Mesenchymal stem cell (in vitro differentiated cells and primary cell): ENCODE data around the gene CADPS.

Source experiments
- DNase-seq: peaks from one replicate; pipeline ENCODE4 v3.0.0-alpha.2; 2013
- H2AFZ ChIP-seq: one replicate; pipeline ENCODE4 v1.6.1; 2013; ENCODE audit warnings: low read depth, mild to moderate bottlenecking, control low read depth, inconsistent platforms, low read length, moderate library complexity
- H2AK5ac ChIP-seq: 2 replicates; pipeline ENCODE4 v1.6.1; 2013; ENCODE audit warnings: low read length, moderate library complexity, mild to moderate bottlenecking, inconsistent platforms; ENCODE audit not compliant: severe bottlenecking
- H2BK120ac ChIP-seq: one replicate; pipeline ENCODE4 v1.6.1; 2013; ENCODE audit warnings: low read depth, mild to moderate bottlenecking, inconsistent platforms, low read length, moderate library complexity
- H2BK12ac ChIP-seq, 2 experiments: one replicate each; pipeline ENCODE4 v1.6.1; 2013; ENCODE audit warnings: inconsistent platforms in 2 of 2, low read length in 2 of 2, mild to moderate bottlenecking in 2 of 2, moderate library complexity in 2 of 2, control low read depth in 1 of 2
- H2BK15ac ChIP-seq: one replicate; pipeline ENCODE4 v1.6.1; 2013; ENCODE audit warnings: mild to moderate bottlenecking, low read depth, inconsistent platforms; ENCODE audit not compliant: poor library complexity, severe bottlenecking
- H2BK5ac ChIP-seq: 2 replicates; pipeline ENCODE4 v1.6.1; 2013; ENCODE audit warnings: low read depth, mild to moderate bottlenecking, low read length, control low read depth, inconsistent platforms; ENCODE audit not compliant: poor library complexity, severe bottlenecking
- H3K14ac ChIP-seq, 2 experiments: one replicate each; pipeline ENCODE4 v1.6.1; 2013; ENCODE audit warnings: inconsistent platforms in 2 of 2, low read length in 2 of 2, control low read depth in 1 of 2, mild to moderate bottlenecking in 1 of 2, moderate library complexity in 1 of 2
- H3K18ac ChIP-seq, 2 experiments: one replicate each; pipeline ENCODE4 v1.6.1; 2013; ENCODE audit warnings: inconsistent platforms in 2 of 2, low read length in 2 of 2, control low read depth in 1 of 2, low read depth in 1 of 2, mild to moderate bottlenecking in 1 of 2
- H3K23ac ChIP-seq, 2 experiments: one replicate each; pipeline ENCODE4 v1.6.1; 2013; ENCODE audit warnings: inconsistent platforms in 2 of 2, low read length in 2 of 2, mild to moderate bottlenecking in 2 of 2, moderate library complexity in 2 of 2, control low read depth in 1 of 2
- H3K27ac ChIP-seq: 2 replicates; pipeline ENCODE4 v1.5.1; 2013; ENCODE audit warnings: mild to moderate bottlenecking, moderate library complexity, low read length, control low read depth, inconsistent platforms; ENCODE audit not compliant: poor library complexity, severe bottlenecking
- H3K27me3 ChIP-seq, 2 experiments: 2 replicates each; pipeline versions ENCODE4 v1.6.1 to v1.7.0; 2013; ENCODE audit warnings: low read length in 2 of 2, mild to moderate bottlenecking in 2 of 2, moderate library complexity in 2 of 2, control low read depth in 1 of 2, inconsistent platforms in 1 of 2; ENCODE audit not compliant: control insufficient read depth in 1 of 2, insufficient read depth in 1 of 2
- H3K36me3 ChIP-seq, 2 experiments: 2 replicates each; pipeline versions ENCODE4 v1.6.1 to v1.7.0; 2013; ENCODE audit warnings: low read length in 2 of 2, control low read depth in 1 of 2, inconsistent platforms in 1 of 2, low read depth in 1 of 2, mild to moderate bottlenecking in 1 of 2; ENCODE audit not compliant: insufficient read depth in 2 of 2, control insufficient read depth in 1 of 2
- H3K4ac ChIP-seq, 2 experiments: one replicate each; pipeline ENCODE4 v1.6.1; 2013; ENCODE audit warnings: inconsistent platforms in 2 of 2, low read length in 2 of 2, mild to moderate bottlenecking in 2 of 2, moderate library complexity in 2 of 2, control low read depth in 1 of 2, low read depth in 1 of 2
- H3K4me1 ChIP-seq: 2 replicates; pipeline ENCODE4 v1.6.1; 2013; ENCODE audit warnings: low read depth, low read length, control low read depth; ENCODE audit not compliant: control insufficient read depth, insufficient read depth
- H3K4me2 ChIP-seq: 2 replicates; pipeline ENCODE4 v1.6.1; 2013; ENCODE audit warnings: low read length, mild to moderate bottlenecking, inconsistent platforms; ENCODE audit not compliant: poor library complexity, severe bottlenecking
- H3K4me3 ChIP-seq, 2 experiments: 2 replicates each; pipeline versions ENCODE4 v1.5.1 to v1.7.0; 2013; ENCODE audit warnings: low read length in 2 of 2, mild to moderate bottlenecking in 2 of 2, control low read depth in 1 of 2, low read depth in 1 of 2; ENCODE audit not compliant: insufficient read depth in 1 of 2
- H3K79me1 ChIP-seq: replicated peaks from 2 replicates; pipeline ENCODE4 v1.6.1; 2013; ENCODE audit warnings: mild to moderate bottlenecking, control low read depth, low read length, inconsistent platforms; ENCODE audit not compliant: poor library complexity, severe bottlenecking
- H3K9ac ChIP-seq: 2 replicates; pipeline ENCODE4 v1.7.0; 2013; ENCODE audit warnings: mild to moderate bottlenecking, low read length, moderate library complexity
- H3K9me3 ChIP-seq: 2 replicates; pipeline ENCODE4 v1.7.0; 2013; ENCODE audit warnings: mild to moderate bottlenecking, low read length; ENCODE audit not compliant: control insufficient read depth
- H4K8ac ChIP-seq: one replicate; pipeline ENCODE4 v1.6.1; 2013; ENCODE audit warnings: inconsistent platforms, mild to moderate bottlenecking, low read length, moderate library complexity
- H4K91ac ChIP-seq: one replicate; pipeline ENCODE4 v1.6.1; 2013; ENCODE audit warnings: mild to moderate bottlenecking, low read length, inconsistent platforms
- WGBS: methylation state at CpG from one replicate; pipeline ENCODE4 v1.1.7; 2013; ENCODE audit warnings: mixed read lengths; 5-methylcytosine and 5-hydroxymethylcytosine counted together

Gene CADPS

GRCh38 chr3:62659660-62660059, 215.6 kb downstream of the CADPS start:
- Histone ChIP-seq H2AFZ (no peak overlapping the region), H3K79me1 (no peaks in the 10 kb centered on the region), H3K9ac (no peak overlapping the region), H2BK120ac (no peak overlapping the region), H3K9me3 (no peaks in the 10 kb centered on the region), H2BK12ac (no peak overlapping the region), H4K8ac (no peak overlapping the region), H2BK5ac (no peak overlapping the region), H3K27ac (no peak overlapping the region), H3K14ac (no peak overlapping the region), H3K27me3 (peaks cover 16 to 23% of the 10 kb centered on the region in 2 experiments), H3K4me1 (no peaks in the 10 kb centered on the region), H4K91ac (no peak overlapping the region), H3K4me3 (no peak overlapping the region), H3K4ac (no peak overlapping the region), H2AK5ac (no peak overlapping the region), H2BK15ac (no peak overlapping the region), H3K18ac (no peak overlapping the region), H3K36me3 (no peaks in the 10 kb centered on the region), H3K4me2 (no peak overlapping the region), H3K23ac (no peak overlapping the region)
- DNase-seq: no peak
- WGBS: 33% methylated on average over 3 of the region's 4 CpGs

GRCh38 chr3:62655691-62656063, 219.5 kb downstream of the CADPS start:
- Histone ChIP-seq H3K27ac (no peak overlapping the region), H3K18ac (no peak overlapping the region), H2BK15ac (no peak overlapping the region), H3K4me2 (no peak overlapping the region), H3K79me1 (no peaks in the 10 kb centered on the region), H3K23ac (no peak overlapping the region), H4K91ac (no peak overlapping the region), H3K4ac (no peak overlapping the region), H3K36me3 (no peaks in the 10 kb centered on the region), H2BK120ac (no peak overlapping the region), H4K8ac (no peak overlapping the region), H2BK5ac (no peak overlapping the region), H2AFZ (no peak overlapping the region), H3K9ac (no peak overlapping the region), H3K9me3 (no peaks in the 10 kb centered on the region), H3K4me3 (no peak overlapping the region), H2AK5ac (no peak overlapping the region), H2BK12ac (no peak overlapping the region), H3K27me3 (peaks cover 9 to 11% of the 10 kb centered on the region in 2 experiments), H3K4me1 (no peaks in the 10 kb centered on the region), H3K14ac (no peak overlapping the region)
- 49% methylated on average over 2 of the region's 5 CpGs for WGBS
- DNase-seq: no peak

GRCh38 chr3:62655056-62655690, 220.0 kb downstream of the CADPS start:
- Histone ChIP-seq H3K27me3 (peaks cover 9 to 11% of the 10 kb centered on the region in 2 experiments), H3K79me1 (no peaks in the 10 kb centered on the region), H3K9ac (no peak overlapping the region), H3K4me1 (no peaks in the 10 kb centered on the region), H2BK12ac (no peak overlapping the region), H2BK120ac (no peak overlapping the region), H3K4me2 (no peak overlapping the region), H3K27ac (no peak overlapping the region), H2BK5ac (no peak overlapping the region), H2AK5ac (no peak overlapping the region), H4K91ac (no peak overlapping the region), H3K18ac (no peak overlapping the region), H3K4me3 (no peak overlapping the region), H2AFZ (no peak overlapping the region), H3K23ac (no peak overlapping the region), H3K9me3 (no peaks in the 10 kb centered on the region), H4K8ac (no peak overlapping the region), H3K14ac (no peak overlapping the region), H3K4ac (no peak overlapping the region), H3K36me3 (no peaks in the 10 kb centered on the region), H2BK15ac (no peak overlapping the region)
- 73% methylated on average over 2 of the region's 2 CpGs for WGBS
- DNase-seq: no peak

- Histone ChIP-seq H3K14ac (no peak overlapping the region), H3K4me1 (no peaks in the 10 kb centered on the region), H2BK120ac (no peak overlapping the region), H2BK15ac (no peak overlapping the region), H2AK5ac (no peak overlapping the region), H3K79me1 (no peaks in the 10 kb centered on the region), H4K91ac (no peak overlapping the region), H3K4me3 (no peak overlapping the region), H3K27ac (no peak overlapping the region), H3K18ac (no peak overlapping the region), H3K23ac (no peak overlapping the region), H3K9me3 (no peaks in the 10 kb centered on the region), H2BK5ac (no peak overlapping the region), H3K9ac (no peak overlapping the region), H2AFZ (no peak overlapping the region), H2BK12ac (no peak overlapping the region), H3K36me3 (no peaks in the 10 kb centered on the region), H4K8ac (no peak overlapping the region), H3K27me3 (peaks cover 9 to 11% of the 10 kb centered on the region in 2 experiments), H3K4me2 (no peak overlapping the region), H3K4ac (no peak overlapping the region)
- DNase-seq: no peak
- WGBS: 57% methylated on average over 6 of the region's 7 CpGs
Observed at GRCh38 chr3:62653796-62654195, 221.4 kb downstream of the CADPS start.
